IPS-NIHi7 (cell line): ENCODE data around the gene CITED4.
"Not testable (repeated sequence)": the region's sequence is repeated elsewhere in the genome, so short reads cannot be mapped to it uniquely, and the experiment has no call there.

Experiments used
- DNase-seq: peaks from one replicate; pipeline ENCODE4 v3.0.0; 2012; ENCODE audit warnings: mixed read lengths; ENCODE audit errors: extremely low spot score

CITED4 gene

GRCh38 chr1:40862008-40862863 lies at the start of gene CITED4:
Gene CITED4, minus strand, starts transcription at chr1:40862363. Its CDS starts 236 bp downstream, at chr1:40862127.
- DNase-seq = peak; percentile 93

- no peak for DNase-seq
Observed at GRCh38 chr1:40911105-40911504, 48.9 kb upstream of the CITED4 start.

GRCh38 chr1:40909281-40909680 lies 47.1 kb upstream of the CITED4 start:
- DNase-seq = no peak

- no peak for DNase-seq
Observed at GRCh38 chr1:40908350-40908749, 46.2 kb upstream of the CITED4 start.

- DNase-seq = no peak
Observed at GRCh38 chr1:40907899-40908298, 45.7 kb upstream of the CITED4 start.

GRCh38 chr1:40906781-40907400 lies 44.7 kb upstream of the CITED4 start:
- DNase-seq = no peak

GRCh38 chr1:40905061-40905460 lies 42.9 kb upstream of the CITED4 start:
- no peak for DNase-seq

- no peak for DNase-seq
Observed at GRCh38 chr1:40903106-40903505, 40.9 kb upstream of the CITED4 start.

GRCh38 chr1:40901886-40902852 lies 40.0 kb upstream of the CITED4 start:
- no peak for DNase-seq

GRCh38 chr1:40899230-40899870 lies 37.2 kb upstream of the CITED4 start:
- peak; percentile 56 for DNase-seq

GRCh38 chr1:40898431-40898901 lies 36.3 kb upstream of the CITED4 start:
- DNase-seq = no peak

GRCh38 chr1:40897513-40897912 lies 35.4 kb upstream of the CITED4 start:
- DNase-seq = no peak

- DNase-seq = no peak
Observed at GRCh38 chr1:40896482-40896881, 34.3 kb upstream of the CITED4 start.

GRCh38 chr1:40895601-40896000 lies 33.4 kb upstream of the CITED4 start:
- DNase-seq = no peak

- DNase-seq = not testable (repeated sequence)
Observed at GRCh38 chr1:40894858-40895257, 32.7 kb upstream of the CITED4 start.

- no peak for DNase-seq
Observed at GRCh38 chr1:40894455-40894854, 32.3 kb upstream of the CITED4 start.

- DNase-seq = no peak
Observed at GRCh38 chr1:40893946-40894345, 31.8 kb upstream of the CITED4 start.

GRCh38 chr1:40892354-40892753 lies 30.2 kb upstream of the CITED4 start:
- DNase-seq = no peak

GRCh38 chr1:40890771-40891170 lies 28.6 kb upstream of the CITED4 start:
- no peak for DNase-seq

- no peak for DNase-seq
Observed at GRCh38 chr1:40887652-40888051, 25.5 kb upstream of the CITED4 start.

- no peak for DNase-seq
Observed at GRCh38 chr1:40887012-40887378, 24.8 kb upstream of the CITED4 start.
